Liver (tissue), 9 donors: ENCODE results near the gene ZNF710. TPM values are rescaled to one million over a fixed set of nuclear protein-coding genes. Genes with fewer than 3 reads are reported as not detected.

ENCODE experiments used
- DNase-seq: peaks from one replicate; pipeline ENCODE4 v3.0.0-alpha.2; 2017; ENCODE audit warnings: low spot score
- H3K27ac ChIP-seq, 2 donors: one replicate each; pipeline ENCODE4 v1.7.0; 2013; ENCODE audit warnings: inconsistent platforms in 2 of 2, low read length in 2 of 2, control low read depth in 1 of 2, low read depth in 1 of 2, mild to moderate bottlenecking in 1 of 2
- H3K27me3 ChIP-seq, 4 donors: one replicate each; pipeline versions ENCODE4 v1.6.1 to v1.7.0; 2013; ENCODE audit warnings: low read length in 3 of 4, inconsistent platforms in 1 of 4, mild to moderate bottlenecking in 1 of 4, moderate library complexity in 1 of 4; ENCODE audit not compliant: control insufficient read depth in 4 of 4, insufficient read depth in 4 of 4
- H3K36me3 ChIP-seq, 4 donors: one replicate each; pipeline versions ENCODE4 v1.6.1 to v1.7.0; 2013; ENCODE audit warnings: low read length in 3 of 4, mild to moderate bottlenecking in 3 of 4, low read depth in 1 of 4, moderate library complexity in 1 of 4; ENCODE audit not compliant: control insufficient read depth in 4 of 4, insufficient read depth in 3 of 4
- H3K4me1 ChIP-seq, 4 donors: one replicate each; pipeline versions ENCODE4 v1.6.1 to v1.7.0; 2013; ENCODE audit warnings: low read length in 3 of 4, mild to moderate bottlenecking in 3 of 4, moderate library complexity in 1 of 4; ENCODE audit not compliant: control insufficient read depth in 4 of 4, insufficient read depth in 4 of 4
- H3K4me3 ChIP-seq, 3 donors: one replicate each; pipeline versions ENCODE4 v1.6.1 to v1.7.0; 2013; ENCODE audit warnings: low read length in 3 of 3, control low read depth in 1 of 3, low read depth in 1 of 3, mild to moderate bottlenecking in 1 of 3
- H3K9ac ChIP-seq, 2 donors: one replicate each; pipeline ENCODE4 v1.7.0; 2013; ENCODE audit warnings: low read length in 2 of 2, mild to moderate bottlenecking in 2 of 2, moderate library complexity in 2 of 2, control low read depth in 1 of 2, low read depth in 1 of 2
- H3K9me3 ChIP-seq, 4 donors: one replicate each; pipeline versions ENCODE4 v1.6.1 to v1.7.0; 2013; ENCODE audit warnings: low read length in 3 of 4; ENCODE audit not compliant: control insufficient read depth in 4 of 4
- CTCF ChIP-seq: fragments of 150-350 bp; IDR thresholded peaks from 2 replicates; pipeline ENCODE4 v1.5.1; 2017; ENCODE audit warnings: improper control_type of control experiment, low read depth, low read length; ENCODE audit not compliant: missing input control
- EGR1 ChIP-seq, 2 donors: IDR thresholded peaks; 2 replicates each; pipeline ENCODE4 v1.6.1; 2016 to 2018; ENCODE audit warnings: antibody characterized with exemption in 2 of 2, low read depth in 2 of 2
- FOXA1 ChIP-seq: IDR thresholded peaks from 2 replicates; pipeline ENCODE4 v1.6.1; 2016; ENCODE audit warnings: antibody characterized with exemption
- FOXA2 ChIP-seq: IDR thresholded peaks from 2 replicates; pipeline ENCODE4 v1.6.1; 2016; ENCODE audit warnings: antibody characterized with exemption
- GABPA ChIP-seq, 2 donors: IDR thresholded peaks in 1 of 2; conservative IDR thresholded peaks in 1 of 2; 2 replicates each; pipeline ENCODE4 v1.6.1; 2016; ENCODE audit warnings: antibody characterized with exemption in 2 of 2, mild to moderate bottlenecking in 1 of 2, moderate library complexity in 1 of 2
- HNF4A ChIP-seq, 2 donors: conservative IDR thresholded peaks; 2 replicates each; pipeline ENCODE4 v1.6.1; 2016; ENCODE audit warnings: antibody characterized with exemption in 2 of 2, mild to moderate bottlenecking in 2 of 2
- HNF4G ChIP-seq: IDR thresholded peaks from 2 replicates; pipeline ENCODE4 v1.6.1; 2016; ENCODE audit warnings: antibody characterized with exemption
- JUND ChIP-seq, 2 donors: IDR thresholded peaks; 2 replicates each; pipeline ENCODE4 v1.6.1; 2016; ENCODE audit warnings: antibody characterized with exemption in 2 of 2
- MAX ChIP-seq: IDR thresholded peaks from 2 replicates; pipeline ENCODE4 v1.6.1; 2016; ENCODE audit warnings: antibody characterized with exemption
- NR2F2 ChIP-seq: IDR thresholded peaks from 2 replicates; pipeline ENCODE4 v1.6.1; 2016; ENCODE audit warnings: antibody characterized with exemption
- RAD21 ChIP-seq, 2 donors: IDR thresholded peaks; 2 replicates each; pipeline ENCODE4 v1.6.1; 2016; ENCODE audit warnings: antibody characterized with exemption in 2 of 2, mild to moderate bottlenecking in 2 of 2
- REST ChIP-seq: IDR thresholded peaks from 2 replicates; pipeline ENCODE4 v1.6.1; 2016; ENCODE audit warnings: antibody characterized with exemption, mild to moderate bottlenecking
- SP1 ChIP-seq: IDR thresholded peaks from 2 replicates; pipeline ENCODE4 v1.6.1; 2018; ENCODE audit warnings: antibody characterized with exemption, mild to moderate bottlenecking
- TAF1 ChIP-seq: conservative IDR thresholded peaks from 2 replicates; pipeline ENCODE4 v1.6.1; 2016; ENCODE audit warnings: antibody characterized with exemption, mild to moderate bottlenecking
- YY1 ChIP-seq: IDR thresholded peaks from 2 replicates; pipeline ENCODE4 v1.6.1; 2016; ENCODE audit warnings: antibody characterized with exemption, mild to moderate bottlenecking
- WGBS: extraction: QIAGEN DNeasy Blood & Tissue Kit; methylation state at CpG from one replicate; pipeline ENCODE4 v1.1.7; 2013; 5-methylcytosine and 5-hydroxymethylcytosine counted together
- polyA plus RNA-seq, 2 donors: library from polyadenylated mRNA; stranded (reverse) in 1 of 2; unstranded in 1 of 2; fragments of 200-250 nt in 1 of 2; fragments of >200 nt in 1 of 2; fragmentation: Nextera tagmentation in 1 of 2; extraction: Ambion mirVana in 1 of 2; gene quantifications; one replicate each; pipeline versions ENCODE4 v1.2.1 to v1.2.3, GENCODE V29; 2013 to 2015
- total RNA-seq, 2 donors: library from RNA; depleted of rRNA; stranded (reverse); fragments of >200 nt; gene quantifications; one replicate each; pipeline ENCODE4 v1.2.3, GENCODE V29; 2014
- TF ChIP-seq, protein P1 (sequence below): IDR thresholded peaks from 2 replicates; pipeline ENCODE4 v1.6.1; 2016; ENCODE audit warnings: antibody characterized with exemption
- TF ChIP-seq, protein P2 (sequence below): IDR thresholded peaks from 2 replicates; pipeline ENCODE4 v1.6.1; 2016; ENCODE audit warnings: antibody characterized with exemption
- donor health status: healthy.
- donor health status: healthy.
- donor health status: healthy.
- donor health status: healthy.
- donor health status: healthy.

Gene ZNF710
- total and polyA plus RNA-seq, 4 donors = 1.9 to 15.3 (median 5.4) TPM

DNA sequence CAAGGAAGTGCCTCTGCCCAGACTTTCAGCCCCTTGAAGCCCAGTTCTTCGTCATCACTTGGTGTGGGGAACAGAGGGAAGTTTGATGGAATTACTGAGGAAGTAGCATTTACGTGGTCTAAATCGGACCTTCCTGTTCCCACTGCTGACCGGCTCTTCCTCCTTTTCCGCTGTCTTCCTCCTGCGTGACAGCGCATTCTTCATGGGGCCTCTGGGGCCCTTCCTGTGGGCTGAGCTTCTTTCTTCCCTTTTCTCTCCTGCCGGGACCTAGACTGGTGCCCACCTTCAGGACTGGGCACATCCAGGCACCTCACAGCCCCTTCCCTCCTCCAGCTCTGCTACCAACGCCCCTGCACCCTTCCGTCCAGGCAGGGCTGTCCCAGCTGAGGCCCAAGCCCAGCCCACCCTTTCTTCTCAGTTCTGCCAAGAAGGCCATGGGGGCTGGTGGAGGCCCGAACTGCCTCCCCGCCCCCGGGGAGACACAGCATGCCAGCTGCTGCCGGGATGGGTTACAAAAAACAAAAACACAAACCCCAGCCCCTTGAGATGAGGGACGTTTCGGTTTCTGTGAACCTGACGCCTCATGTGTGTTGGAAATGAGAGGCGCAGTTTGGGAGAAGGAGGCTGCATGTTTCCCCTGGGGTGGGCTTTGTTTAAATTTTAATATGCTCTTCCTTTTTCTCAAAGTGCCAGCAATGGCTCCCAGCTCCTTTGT, 19.1 kb downstream of the ZNF710 start:
- Histone ChIP-seq H3K9ac (no peak overlapping the region), H3K4me3 (no peak overlapping the region), H3K4me1 (peaks cover 3 to 22% (median 10%) of the 10 kb centered on the region in 4 donors), H3K27ac (peak overlapping the region; percentile 74 to 79), H3K36me3 (no peaks in the 10 kb centered on the region), H3K9me3 (no peaks in the 10 kb centered on the region), H3K27me3 (no peaks in the 10 kb centered on the region)
- TF ChIP-seq FOXA2 (no peak), MAX (peak; percentile 92), JUND (IDR thresholded peaks at IDR 0.05) (no peak), EGR1 (IDR thresholded peaks at IDR 0.05; ENCODE audit: low read depth in 2 of 2) (peak; percentile 67 to 74), NR2F2 (peak; percentile 61), SP1 (peak; percentile 25)
- TF ChIP-seq, protein P1, sequence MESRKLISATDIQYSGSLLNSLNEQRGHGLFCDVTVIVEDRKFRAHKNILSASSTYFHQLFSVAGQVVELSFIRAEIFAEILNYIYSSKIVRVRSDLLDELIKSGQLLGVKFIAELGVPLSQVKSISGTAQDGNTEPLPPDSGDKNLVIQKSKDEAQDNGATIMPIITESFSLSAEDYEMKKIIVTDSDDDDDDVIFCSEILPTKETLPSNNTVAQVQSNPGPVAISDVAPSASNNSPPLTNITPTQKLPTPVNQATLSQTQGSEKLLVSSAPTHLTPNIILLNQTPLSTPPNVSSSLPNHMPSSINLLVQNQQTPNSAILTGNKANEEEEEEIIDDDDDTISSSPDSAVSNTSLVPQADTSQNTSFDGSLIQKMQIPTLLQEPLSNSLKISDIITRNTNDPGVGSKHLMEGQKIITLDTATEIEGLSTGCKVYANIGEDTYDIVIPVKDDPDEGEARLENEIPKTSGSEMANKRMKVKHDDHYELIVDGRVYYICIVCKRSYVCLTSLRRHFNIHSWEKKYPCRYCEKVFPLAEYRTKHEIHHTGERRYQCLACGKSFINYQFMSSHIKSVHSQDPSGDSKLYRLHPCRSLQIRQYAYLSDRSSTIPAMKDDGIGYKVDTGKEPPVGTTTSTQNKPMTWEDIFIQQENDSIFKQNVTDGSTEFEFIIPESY = no peak
- WGBS = 76% methylated on average over 18 of the region's 18 CpGs
- no peak for DNase-seq

DNA sequence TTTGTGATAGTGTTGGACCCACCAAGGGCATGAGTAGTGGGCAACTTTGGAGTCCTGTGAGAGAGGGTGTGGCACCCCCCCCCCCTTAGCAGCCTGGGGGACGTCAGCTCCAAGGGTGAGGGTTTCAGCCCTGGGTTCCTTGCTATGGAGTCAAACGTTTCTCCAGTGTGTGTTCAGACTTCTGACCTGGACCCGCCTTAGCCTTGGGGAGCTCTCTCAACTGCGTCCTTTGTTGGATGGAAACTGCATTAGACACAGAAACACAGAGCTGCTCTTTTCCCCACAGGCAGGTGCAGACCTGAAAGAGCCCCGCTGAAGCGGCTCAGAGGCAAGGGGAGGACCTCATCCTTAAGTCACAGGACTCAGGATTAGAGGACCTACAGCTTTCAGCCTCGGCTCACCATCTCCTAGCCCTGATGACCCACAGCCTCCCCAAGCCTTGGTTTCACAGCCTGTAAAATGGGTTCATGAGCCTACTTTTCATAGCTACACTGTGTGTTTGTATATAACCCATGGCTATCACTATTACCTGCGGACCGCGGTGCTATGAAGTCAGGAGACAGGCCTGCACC, 19.9 kb downstream of the ZNF710 start:
- H3K27ac ChIP-seq = peak overlapping the region in 1 of 2 donors; percentile 48
- no peak overlapping the region for H3K4me3 ChIP-seq
- no peak for DNase-seq
- TF ChIP-seq HNF4G = no peak
- peaks cover 3 to 22% (median 17%) of the 10 kb centered on the region in 4 donors for H3K4me1 ChIP-seq
- 87% methylated on average over 10 of the region's 10 CpGs for WGBS
- no peaks in the 10 kb centered on the region for H3K36me3 ChIP-seq
- H3K9me3 ChIP-seq = no peaks in the 10 kb centered on the region
- no peak overlapping the region for H3K9ac ChIP-seq
- H3K27me3 ChIP-seq = no peaks in the 10 kb centered on the region

DNA sequence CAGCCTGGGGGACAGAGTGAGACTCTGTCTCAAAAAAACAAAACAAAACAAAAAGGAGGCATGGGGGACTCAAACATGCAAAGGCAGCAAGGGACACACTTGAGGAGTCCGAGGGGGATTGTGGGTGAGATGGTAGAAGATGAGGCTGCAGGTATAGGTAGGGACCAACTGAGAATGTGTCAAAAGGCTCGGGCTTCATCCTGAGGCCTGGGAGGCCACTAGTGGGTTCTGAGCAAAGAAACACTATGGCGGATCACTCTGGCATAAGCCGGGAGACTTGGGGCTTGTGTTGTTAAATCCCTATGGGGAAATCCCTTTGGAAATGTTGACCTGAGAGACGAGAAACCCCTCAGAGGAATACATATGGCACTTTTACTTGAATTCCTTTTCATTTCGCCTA, 21.2 kb downstream of the ZNF710 start:
- Histone ChIP-seq H3K9me3 (no peaks in the 10 kb centered on the region), H3K27ac (no peak overlapping the region), H3K36me3 (no peaks in the 10 kb centered on the region), H3K4me1 (peaks cover 3 to 20% (median 17%) of the 10 kb centered on the region in 4 donors), H3K27me3 (no peaks in the 10 kb centered on the region), H3K9ac (no peak overlapping the region), H3K4me3 (no peak overlapping the region)
- DNase-seq = no peak
- WGBS = 95% methylated on average over 6 of the region's 6 CpGs
- TF ChIP-seq CTCF (no peak), FOXA1 (no peak), GABPA (IDR thresholded peaks at IDR 0.05 in 1 of 2, conservative IDR thresholded peaks at IDR 0.05 in 1 of 2) (no peak), FOXA2 (no peak), REST (no peak), RAD21 (IDR thresholded peaks at IDR 0.05) (no peak), TAF1 (no peak), SP1 (no peak), JUND (IDR thresholded peaks at IDR 0.05) (no peak), EGR1 (IDR thresholded peaks at IDR 0.05; ENCODE audit: low read depth in 2 of 2) (no peak), YY1 (no peak), HNF4A (conservative IDR thresholded peaks at IDR 0.05) (no peak), NR2F2 (no peak)
- TF ChIP-seq, protein P1 = no peak
- TF ChIP-seq, protein P2, sequence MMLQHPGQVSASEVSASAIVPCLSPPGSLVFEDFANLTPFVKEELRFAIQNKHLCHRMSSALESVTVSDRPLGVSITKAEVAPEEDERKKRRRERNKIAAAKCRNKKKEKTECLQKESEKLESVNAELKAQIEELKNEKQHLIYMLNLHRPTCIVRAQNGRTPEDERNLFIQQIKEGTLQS = no peak
